OCI-LY7 (cell line): Measurements from ENCODE around the gene CHD5. TPM values are rescaled to one million over a fixed set of nuclear protein-coding genes. Genes with fewer than 3 reads are reported as not detected.

Source experiments
- BruUV-seq: library from RNA; stranded (reverse); fragments of 400-500 nt; replicated peaks from 2 replicates; lab custom pipeline; 2021; lab: Mats Ljungman, UMichigan
- CTCF ChIA-PET: fragments of 300-600 bp; sonication (Branson Sonifier 250); formaldehyde crosslinking; loops from one replicate; lab custom pipeline; 2022; ENCODE audit warnings: antibody characterized with exemption; ENCODE audit not compliant: unreplicated experiment; lab: Charles Lee
- POLR2A ChIA-PET: fragments of 300-600 bp; sonication (Branson Sonifier 250); formaldehyde crosslinking; loops from one replicate; lab custom pipeline; 2022; ENCODE audit warnings: antibody characterized with exemption; lab: Charles Lee
- DNase-seq: peaks from one replicate; pipeline ENCODE4 v3.0.0-alpha.2; 2015; ENCODE audit warnings: low spot score
- H2AFZ ChIP-seq: fragments of 200-600 bp; sonication (generic), shearing (Covaris generic); 2 replicates; pipeline ENCODE4 v1.6.1; 2014; ENCODE audit warnings: mild to moderate bottlenecking, antibody characterized with exemption, low read length, moderate library complexity
- H3K27ac ChIP-seq: fragments of 200-600 bp; sonication (generic); 2 replicates; pipeline ENCODE4 v1.5.1; 2014; ENCODE audit warnings: mixed run types, low read depth, mild to moderate bottlenecking, moderate library complexity, low read length, inconsistent platforms; ENCODE audit not compliant: poor library complexity, severe bottlenecking
- H3K36me3 ChIP-seq: fragments of 200-600 bp; sonication (generic); 2 replicates; pipeline ENCODE4 v1.6.1; 2014; ENCODE audit warnings: mild to moderate bottlenecking, antibody characterized with exemption, low read length, moderate library complexity, mixed read lengths; ENCODE audit not compliant: insufficient read depth
- H3K4me1 ChIP-seq: fragments of 200-600 bp; sonication (generic); 2 replicates; pipeline ENCODE4 v1.5.1; 2014; ENCODE audit warnings: mild to moderate bottlenecking, low read length; ENCODE audit not compliant: insufficient read depth, poor library complexity, severe bottlenecking
- H3K4me2 ChIP-seq: fragments of 200-600 bp; sonication (generic); 2 replicates; pipeline ENCODE4 v1.6.1; 2014; ENCODE audit warnings: mild to moderate bottlenecking, low read length
- H3K4me3 ChIP-seq: fragments of 200-600 bp; sonication (generic); 2 replicates; pipeline ENCODE4 v1.5.1; 2014; ENCODE audit warnings: mild to moderate bottlenecking, low read depth, low read length; ENCODE audit not compliant: poor library complexity, severe bottlenecking
- H3K79me2 ChIP-seq: fragments of 200-600 bp; sonication (generic); 2 replicates; pipeline ENCODE4 v1.6.1; 2016; ENCODE audit warnings: low read depth, mild to moderate bottlenecking, low read length, moderate library complexity, mixed read lengths; ENCODE audit not compliant: insufficient read depth
- H3K9me2 ChIP-seq: fragments of 200-600 bp; sonication (generic); 2 replicates; pipeline ENCODE4 v1.6.1; 2016; ENCODE audit warnings: mild to moderate bottlenecking, low read length, mixed read lengths; ENCODE audit not compliant: insufficient read depth
- H3K9me3 ChIP-seq: fragments of 200-600 bp; sonication (generic); 2 replicates; pipeline ENCODE4 v1.6.1; 2014; ENCODE audit warnings: mild to moderate bottlenecking, mixed run types, low read length, mixed read lengths
- H4K20me1 ChIP-seq: fragments of 200-600 bp; sonication (generic); 2 replicates; pipeline ENCODE4 v1.6.1; 2014; ENCODE audit warnings: mild to moderate bottlenecking, antibody characterized with exemption, low read length, moderate library complexity, mixed read lengths; ENCODE audit not compliant: insufficient read depth
- EZH2phosphoT487 ChIP-seq: fragments of 200-600 bp; sonication (generic); IDR thresholded peaks from 2 replicates; pipeline ENCODE4 v1.6.1; 2018; ENCODE audit warnings: low read depth, borderline replicate concordance, mild to moderate bottlenecking, mixed run types, antibody characterized with exemption, low read length, moderate library complexity, mixed read lengths
- intact Hi-C: fragments of 100-400 bp; cut with micrococcal nuclease; formaldehyde crosslinking; loops from one replicate; pipeline ENCODE4 v1.10.0; 2022; ENCODE audit not compliant: unreplicated experiment
- total RNA-seq, 2 experiments: library from RNA; depleted of rRNA in 1 of 2; stranded (reverse); fragments of >200 nt in 1 of 2; shearing (Covaris generic) in 1 of 2; gene quantifications; 2 replicates each; pipeline ENCODE4 v1.2.3, GENCODE V29; 2014 to 2022
- TF ChIP-seq, protein P1 (sequence below): fragments of 200-600 bp; sonication (generic); conservative IDR thresholded peaks from 2 replicates; pipeline ENCODE4 v1.5.1; 2014; ENCODE audit warnings: mild to moderate bottlenecking, antibody characterized with exemption, low read length, moderate library complexity, mixed read lengths

The CHD5 gene
- total RNA-seq, 2 experiments from 2014 or later: 0.19 to 0.38 TPM

- no peak for DNase-seq
- no peak overlapping the region for H3K4me3 ChIP-seq
- H3K27ac ChIP-seq: no peak overlapping the region
- CTCF ChIA-PET: interaction anchor here (0.6 kb wide), 1 partner anchor 20 kb away, joined by 3 read pairs; no protein-coding TSS in a partner anchor
- H2AFZ ChIP-seq: no peak overlapping the region
- no peak for TF ChIP-seq EZH2phosphoT487
- TF ChIP-seq, protein P1, sequence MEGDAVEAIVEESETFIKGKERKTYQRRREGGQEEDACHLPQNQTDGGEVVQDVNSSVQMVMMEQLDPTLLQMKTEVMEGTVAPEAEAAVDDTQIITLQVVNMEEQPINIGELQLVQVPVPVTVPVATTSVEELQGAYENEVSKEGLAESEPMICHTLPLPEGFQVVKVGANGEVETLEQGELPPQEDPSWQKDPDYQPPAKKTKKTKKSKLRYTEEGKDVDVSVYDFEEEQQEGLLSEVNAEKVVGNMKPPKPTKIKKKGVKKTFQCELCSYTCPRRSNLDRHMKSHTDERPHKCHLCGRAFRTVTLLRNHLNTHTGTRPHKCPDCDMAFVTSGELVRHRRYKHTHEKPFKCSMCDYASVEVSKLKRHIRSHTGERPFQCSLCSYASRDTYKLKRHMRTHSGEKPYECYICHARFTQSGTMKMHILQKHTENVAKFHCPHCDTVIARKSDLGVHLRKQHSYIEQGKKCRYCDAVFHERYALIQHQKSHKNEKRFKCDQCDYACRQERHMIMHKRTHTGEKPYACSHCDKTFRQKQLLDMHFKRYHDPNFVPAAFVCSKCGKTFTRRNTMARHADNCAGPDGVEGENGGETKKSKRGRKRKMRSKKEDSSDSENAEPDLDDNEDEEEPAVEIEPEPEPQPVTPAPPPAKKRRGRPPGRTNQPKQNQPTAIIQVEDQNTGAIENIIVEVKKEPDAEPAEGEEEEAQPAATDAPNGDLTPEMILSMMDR: no peak
- no peaks in the 10 kb centered on the region for H3K9me2 ChIP-seq
- no peaks in the 10 kb centered on the region for H3K79me2 ChIP-seq
- H3K4me2 ChIP-seq: no peak overlapping the region
- H4K20me1 ChIP-seq: no peaks in the 10 kb centered on the region
- no peaks in the 10 kb centered on the region for H3K9me3 ChIP-seq
- H3K36me3 ChIP-seq: no peaks in the 10 kb centered on the region
- intact Hi-C loops: no loop called here
- POLR2A ChIA-PET: no interaction called here
- no peaks in the 10 kb centered on the region for H3K4me1 ChIP-seq
- no TSS peak for BruUV-seq
Measured at GRCh38 chr1:6133146-6133895, 46.8 kb downstream of the CHD5 start.

- intact Hi-C loops: no loop called here
- no peaks in the 10 kb centered on the region for H3K9me2 ChIP-seq
- H3K4me3 ChIP-seq: no peak overlapping the region
- no peaks in the 10 kb centered on the region for H3K36me3 ChIP-seq
- H3K79me2 ChIP-seq: no peaks in the 10 kb centered on the region
- H3K9me3 ChIP-seq: no peaks in the 10 kb centered on the region
- no peak overlapping the region for H3K4me2 ChIP-seq
- no peaks in the 10 kb centered on the region for H4K20me1 ChIP-seq
- H2AFZ ChIP-seq: no peak overlapping the region
- TF ChIP-seq, protein P1: no peak
- TF ChIP-seq EZH2phosphoT487: no peak
- ChIA-PET CTCF (no interaction called here), POLR2A (no interaction called here)
- no peak overlapping the region for H3K27ac ChIP-seq
- H3K4me1 ChIP-seq: no peaks in the 10 kb centered on the region
- DNase-seq: no peak
- BruUV-seq: no TSS peak
Measured at GRCh38 chr1:6131561-6131960, 48.6 kb downstream of the CHD5 start.

DNA sequence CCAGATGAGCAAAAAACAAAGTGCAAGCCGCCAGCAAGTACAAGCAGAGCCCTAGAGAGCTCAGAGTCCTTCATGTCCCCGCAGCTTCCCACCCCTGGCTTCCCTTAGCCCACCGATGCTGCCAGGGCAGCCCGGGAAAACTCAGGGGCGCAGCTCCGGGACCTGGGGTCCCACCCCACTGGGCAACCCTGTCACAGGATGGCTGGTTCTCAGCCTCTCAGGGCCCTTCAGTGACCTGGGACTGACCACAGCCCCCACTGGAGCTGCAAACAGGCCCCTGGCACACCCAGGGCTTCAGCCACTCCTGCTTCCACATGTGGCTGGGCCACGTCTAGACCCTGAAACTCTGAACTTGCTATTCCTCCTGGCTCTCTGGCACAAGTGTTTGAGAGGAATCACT, 49.5 kb downstream of the CHD5 start:
- H3K36me3 ChIP-seq: no peaks in the 10 kb centered on the region
- H2AFZ ChIP-seq: no peak overlapping the region
- H3K4me2 ChIP-seq: no peak overlapping the region
- H3K9me3 ChIP-seq: no peaks in the 10 kb centered on the region
- DNase-seq: no peak
- ChIA-PET CTCF (no interaction called here), POLR2A (no interaction called here)
- H3K9me2 ChIP-seq: no peaks in the 10 kb centered on the region
- H3K27ac ChIP-seq: no peak overlapping the region
- no peaks in the 10 kb centered on the region for H4K20me1 ChIP-seq
- no peak overlapping the region for H3K4me3 ChIP-seq
- H3K4me1 ChIP-seq: no peaks in the 10 kb centered on the region
- H3K79me2 ChIP-seq: no peaks in the 10 kb centered on the region
- no peak for TF ChIP-seq EZH2phosphoT487
- TF ChIP-seq, protein P1: no peak
- intact Hi-C loops: no loop called here
- no TSS peak for BruUV-seq
